Colonic mucosa (tissue), 4 donors: ENCODE results near the gene ADCYAP1. TPM values are rescaled to one million over a fixed set of nuclear protein-coding genes. Genes with fewer than 3 reads are reported as not detected.
A peak's percentile ranks its signal among the peaks of the same experiment; 100 is the strongest.
"Not testable (repeated sequence)": the region's sequence is repeated elsewhere in the genome, so short reads cannot be mapped to it uniquely, and the experiment has no call there.

Experiments used
- DNase-seq: peaks from one replicate; pipeline ENCODE4 v3.0.0-alpha.2; 2020
- H3K27ac ChIP-seq: fragments of 200-600 bp; one replicate; pipeline ENCODE4 v1.8.0; 2021
- H3K27me3 ChIP-seq: fragments of 200-600 bp; one replicate; pipeline ENCODE4 v1.8.0; 2021
- H3K36me3 ChIP-seq: fragments of 200-600 bp; one replicate; pipeline ENCODE4 v1.8.0; 2021
- H3K4me1 ChIP-seq: fragments of 200-600 bp; one replicate; pipeline ENCODE4 v1.8.0; 2021; ENCODE audit warnings: mild to moderate bottlenecking
- H3K4me3 ChIP-seq: fragments of 200-600 bp; one replicate; pipeline ENCODE4 v1.8.0; 2021
- H3K9ac ChIP-seq, 2 donors: one replicate each; pipeline ENCODE4 v1.7.0; 2013; ENCODE audit warnings: control low read depth in 2 of 2, low read depth in 2 of 2, low read length in 2 of 2
- H3K9me3 ChIP-seq: fragments of 200-600 bp; one replicate; pipeline ENCODE4 v1.8.0; 2021
- intact Hi-C: fragments of 100-400 bp; cut with DNase I; formaldehyde crosslinking; loops from one replicate; pipeline ENCODE4 v1.14.1; 2022
- total RNA-seq, 2 donors: library from RNA; stranded (reverse); fragmentation: NEBNext Ultra II Directional in 1 of 2; extraction: Animal tissue kit (Norgen Biotek cat#: 25700) in 1 of 2; gene quantifications; one replicate each; pipeline ENCODE4 v1.2.1, GENCODE V29; 2021
- TF ChIP-seq, protein P1 (sequence below): fragments of 200-600 bp; IDR thresholded peaks from one replicate; pipeline ENCODE4 v1.8.0; 2022; ENCODE audit warnings: antibody characterized with exemption, mild to moderate bottlenecking
- donor health status: healthy.
- donor health status: DM: no; HTN: no; CAD: no.
- donor health status: DM: no; HTN: no; CAD: no.

The ADCYAP1 gene
- under 1 TPM; 0.32 to 0.48 TPM for total RNA-seq

DNA sequence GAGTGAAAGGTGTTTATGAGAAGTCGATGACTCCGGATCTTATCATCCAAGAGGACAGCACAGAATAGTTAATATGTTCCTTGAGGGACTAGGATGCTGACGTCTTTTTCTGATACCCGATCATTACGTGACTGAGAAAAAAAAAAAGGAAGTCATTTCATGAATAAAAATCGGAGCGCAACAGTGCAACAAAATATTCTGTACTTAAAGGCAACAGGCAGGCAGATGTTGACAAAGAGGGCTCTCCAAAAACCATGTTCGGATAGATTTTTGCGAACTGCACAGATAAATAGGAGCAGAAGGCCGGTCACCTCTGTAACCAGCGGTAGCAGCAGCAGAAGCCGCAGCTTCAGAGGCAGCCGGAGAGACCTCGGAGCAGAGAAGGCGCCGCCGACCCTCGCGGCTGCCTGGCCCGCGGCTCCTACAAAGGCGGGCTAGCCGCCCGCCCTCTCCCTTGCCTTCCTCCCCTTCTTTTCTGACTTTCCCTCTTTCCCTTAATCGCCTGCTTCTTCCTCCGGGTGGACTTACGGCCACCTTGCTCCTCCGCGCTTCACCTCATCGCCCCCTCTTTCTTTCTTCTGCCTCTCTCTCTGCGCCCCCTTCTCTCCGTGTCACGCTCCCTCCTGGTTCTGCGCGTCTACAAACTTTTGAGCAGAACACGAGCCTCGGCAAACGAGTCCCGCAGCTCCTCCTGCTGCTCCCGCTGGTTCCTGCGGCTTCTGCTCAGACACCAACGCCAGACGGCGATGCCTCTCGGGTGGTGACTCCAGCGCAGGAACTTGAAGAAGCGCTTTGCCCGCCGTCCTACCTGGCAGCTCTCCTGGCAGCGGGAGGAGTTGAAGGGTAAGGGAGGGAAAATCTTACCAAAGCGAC is at the start of gene ADCYAP1:
Gene ADCYAP1, plus strand, starts transcription at position 654 of the 873 bp plus-strand sequence. CDS start 516 bp downstream, outside the sequence.
- Histone ChIP-seq H3K27ac (no peak within 1 kb of the TSS), H3K4me1 (no peaks in the 10 kb centered on the region), H3K9ac (no peak within 1 kb of the TSS), H3K36me3 (no peaks in the 10 kb centered on the region), H3K27me3 (peaks cover 53% of the 10 kb centered on the region), H3K4me3 (no peak within 1 kb of the TSS), H3K9me3 (no peaks in the 10 kb centered on the region)
- TF ChIP-seq, protein P1, sequence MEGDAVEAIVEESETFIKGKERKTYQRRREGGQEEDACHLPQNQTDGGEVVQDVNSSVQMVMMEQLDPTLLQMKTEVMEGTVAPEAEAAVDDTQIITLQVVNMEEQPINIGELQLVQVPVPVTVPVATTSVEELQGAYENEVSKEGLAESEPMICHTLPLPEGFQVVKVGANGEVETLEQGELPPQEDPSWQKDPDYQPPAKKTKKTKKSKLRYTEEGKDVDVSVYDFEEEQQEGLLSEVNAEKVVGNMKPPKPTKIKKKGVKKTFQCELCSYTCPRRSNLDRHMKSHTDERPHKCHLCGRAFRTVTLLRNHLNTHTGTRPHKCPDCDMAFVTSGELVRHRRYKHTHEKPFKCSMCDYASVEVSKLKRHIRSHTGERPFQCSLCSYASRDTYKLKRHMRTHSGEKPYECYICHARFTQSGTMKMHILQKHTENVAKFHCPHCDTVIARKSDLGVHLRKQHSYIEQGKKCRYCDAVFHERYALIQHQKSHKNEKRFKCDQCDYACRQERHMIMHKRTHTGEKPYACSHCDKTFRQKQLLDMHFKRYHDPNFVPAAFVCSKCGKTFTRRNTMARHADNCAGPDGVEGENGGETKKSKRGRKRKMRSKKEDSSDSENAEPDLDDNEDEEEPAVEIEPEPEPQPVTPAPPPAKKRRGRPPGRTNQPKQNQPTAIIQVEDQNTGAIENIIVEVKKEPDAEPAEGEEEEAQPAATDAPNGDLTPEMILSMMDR = no peak
- DNase-seq = no peak
- intact Hi-C loops = no loop called here

DNA sequence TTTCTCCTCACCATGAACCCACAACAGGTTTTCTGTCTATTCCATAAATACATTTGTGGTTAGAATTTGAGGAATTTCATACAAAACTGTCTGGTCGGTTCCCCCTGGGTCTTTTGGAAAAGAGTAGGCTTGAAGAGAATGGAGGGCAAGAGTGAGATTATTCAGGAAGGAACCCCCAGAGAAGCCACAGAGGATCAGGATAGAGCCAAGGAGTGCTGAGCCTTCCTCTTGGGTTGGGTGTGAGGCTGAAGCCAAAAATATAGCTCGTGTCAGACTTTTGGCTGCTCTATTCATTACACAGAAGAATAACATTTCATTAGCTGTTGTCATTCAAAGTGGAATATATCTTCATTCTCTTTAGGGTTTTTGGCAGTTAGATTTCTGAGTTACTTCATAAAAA is 46.7 kb upstream of the ADCYAP1 start:
- H3K36me3 ChIP-seq = no peaks in the 10 kb centered on the region
- DNase-seq = no peak
- H3K9me3 ChIP-seq = no peaks in the 10 kb centered on the region
- no peak overlapping the region for H3K27ac ChIP-seq
- no peaks in the 10 kb centered on the region for H3K27me3 ChIP-seq
- no peaks in the 10 kb centered on the region for H3K4me1 ChIP-seq
- no peak overlapping the region for H3K9ac ChIP-seq
- TF ChIP-seq, protein P1 = no peak
- no peak overlapping the region for H3K4me3 ChIP-seq
- intact Hi-C loops = no loop called here

- Histone ChIP-seq H3K4me1 (no peaks in the 10 kb centered on the region), H3K4me3 (no peak overlapping the region), H3K36me3 (no peaks in the 10 kb centered on the region), H3K27ac (no peak overlapping the region), H3K9ac (no peak overlapping the region), H3K27me3 (no peaks in the 10 kb centered on the region), H3K9me3 (no peaks in the 10 kb centered on the region)
- intact Hi-C loops = loop anchor here (5.0 kb wide), 1 partner anchor 1682 kb away; no protein-coding TSS in a partner anchor
- DNase-seq = peak; percentile 62
- TF ChIP-seq, protein P1 = peak; percentile 94
Observed at GRCh38 chr18:864872-865273, 39.8 kb upstream of the ADCYAP1 start.

GRCh38 chr18:867257-867656 is 37.4 kb upstream of the ADCYAP1 start:
- Histone ChIP-seq H3K36me3 (no peaks in the 10 kb centered on the region), H3K4me3 (no peak overlapping the region), H3K27me3 (no peaks in the 10 kb centered on the region), H3K4me1 (no peaks in the 10 kb centered on the region), H3K9ac (no peak overlapping the region), H3K27ac (no peak overlapping the region), H3K9me3 (no peaks in the 10 kb centered on the region)
- DNase-seq = no peak
- intact Hi-C loops = no loop called here
- TF ChIP-seq, protein P1 = no peak

- not testable (repeated sequence) for H3K4me3 ChIP-seq
Observed at GRCh38 chr18:873426-873825, 31.2 kb upstream of the ADCYAP1 start.

DNA sequence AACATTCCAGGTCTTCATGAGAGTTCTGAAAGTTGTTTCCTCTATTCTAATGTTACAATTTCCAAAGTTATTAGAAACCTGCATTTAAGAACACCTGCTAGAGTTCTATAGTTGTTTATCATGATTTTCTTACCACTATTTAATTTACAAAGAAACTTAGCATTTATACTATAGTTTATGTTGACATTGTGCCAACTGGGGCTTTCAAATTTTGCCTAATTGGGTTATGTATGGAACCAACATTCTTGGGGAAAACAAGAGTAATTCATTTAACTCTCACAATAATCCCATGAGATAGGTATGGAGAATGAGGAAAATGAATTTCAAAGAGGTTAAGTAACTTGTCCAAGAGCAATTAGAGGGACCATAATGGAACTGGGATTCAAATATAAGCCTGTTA is 28.8 kb upstream of the ADCYAP1 start:
- H3K27ac ChIP-seq = no peak overlapping the region
- H3K4me1 ChIP-seq = no peaks in the 10 kb centered on the region
- intact Hi-C loops = no loop called here
- no peaks in the 10 kb centered on the region for H3K36me3 ChIP-seq
- no peak overlapping the region for H3K4me3 ChIP-seq
- no peak for DNase-seq
- no peak overlapping the region for H3K9ac ChIP-seq
- H3K9me3 ChIP-seq = no peaks in the 10 kb centered on the region
- H3K27me3 ChIP-seq = no peaks in the 10 kb centered on the region
- TF ChIP-seq, protein P1 = no peak

More at GRCh38 chr18:873426-873825, 31.2 kb upstream of the ADCYAP1 start:
- H3K9ac ChIP-seq, DNase-seq, H3K27me3 ChIP-seq, H3K9me3 ChIP-seq, H3K27ac ChIP-seq, H3K36me3 ChIP-seq, intact Hi-C loops, H3K4me1 ChIP-seq: not testable (repeated sequence)
